SW 1271 (cell line): Measurements from ENCODE around the gene TMEM41A.
A peak's percentile ranks its signal among the peaks of the same experiment; 100 is the strongest.

Experiments
- DNase-seq, 2 experiments: peaks; one replicate each; lab custom pipeline; 2025; lab: John Stamatoyannopoulos, UW

The TMEM41A gene

DNA sequence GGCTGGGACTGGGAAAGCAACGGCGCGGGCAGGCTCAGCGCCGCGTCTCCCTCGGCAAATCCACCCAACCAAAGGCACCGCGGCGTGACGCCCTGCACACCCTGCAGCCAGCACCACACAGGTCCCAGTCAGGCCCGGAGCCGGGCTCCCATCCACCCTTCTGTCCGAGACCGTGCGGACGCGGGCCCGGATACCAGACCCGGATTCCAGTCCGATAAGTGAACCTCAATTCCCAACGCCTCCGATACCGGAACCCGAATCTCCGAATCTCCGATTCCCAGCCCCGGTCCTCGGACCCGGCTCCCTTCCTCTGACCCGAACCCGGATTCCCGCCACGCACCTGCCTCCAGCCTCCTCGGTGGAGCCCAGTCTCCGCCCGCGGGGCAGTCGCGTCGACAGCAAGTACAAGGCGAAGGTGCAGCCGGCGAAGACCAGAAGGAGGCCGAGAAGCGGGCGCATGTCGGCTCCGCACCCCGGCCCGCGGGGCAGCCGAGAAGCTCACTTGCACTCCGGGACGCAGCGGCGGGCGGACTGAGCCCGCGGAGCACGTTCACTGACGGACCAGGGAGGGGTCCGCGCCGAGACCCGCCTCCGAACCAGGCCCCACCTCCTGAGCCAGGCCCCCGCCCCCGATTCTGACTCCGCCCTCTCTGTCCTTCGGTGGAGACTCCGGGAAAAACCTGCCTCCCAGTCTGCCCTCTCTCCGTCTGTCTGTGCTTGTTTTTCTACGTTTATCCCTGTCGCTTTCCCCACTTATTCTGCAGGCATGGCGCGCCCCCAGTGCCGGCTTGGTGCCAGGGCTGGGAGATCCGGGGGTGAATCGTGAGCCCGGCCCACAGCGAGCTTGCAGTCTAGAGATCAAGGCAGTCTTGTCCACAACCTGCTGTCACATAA is at the start of gene TMEM41A:
Gene TMEM41A (minus strand): TSS at position 533 of the 894 bp plus-strand sequence. CDS start 74 bp downstream, at position 459.
- DNase-seq = peak; percentile 54 to 89

DNA sequence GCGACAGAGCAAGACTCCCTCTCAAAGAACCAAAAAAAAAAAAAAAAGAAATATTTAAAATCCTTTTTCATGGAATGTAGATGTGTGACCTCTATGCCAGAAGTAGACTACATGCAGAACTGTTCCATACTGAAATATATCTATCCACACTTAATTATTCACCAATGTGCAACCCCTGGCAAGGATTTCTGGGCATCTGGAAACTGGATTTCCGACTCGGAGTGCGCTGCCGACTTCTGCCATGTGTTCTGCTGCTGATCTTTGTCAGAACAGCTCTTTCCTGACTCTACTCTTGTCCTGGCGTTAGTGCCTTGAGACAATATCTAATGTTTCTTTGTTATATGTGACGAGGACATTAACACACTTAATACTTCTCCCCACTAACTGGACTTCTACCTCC is 41.9 kb upstream of the TMEM41A start:
- DNase-seq = no peak

DNA sequence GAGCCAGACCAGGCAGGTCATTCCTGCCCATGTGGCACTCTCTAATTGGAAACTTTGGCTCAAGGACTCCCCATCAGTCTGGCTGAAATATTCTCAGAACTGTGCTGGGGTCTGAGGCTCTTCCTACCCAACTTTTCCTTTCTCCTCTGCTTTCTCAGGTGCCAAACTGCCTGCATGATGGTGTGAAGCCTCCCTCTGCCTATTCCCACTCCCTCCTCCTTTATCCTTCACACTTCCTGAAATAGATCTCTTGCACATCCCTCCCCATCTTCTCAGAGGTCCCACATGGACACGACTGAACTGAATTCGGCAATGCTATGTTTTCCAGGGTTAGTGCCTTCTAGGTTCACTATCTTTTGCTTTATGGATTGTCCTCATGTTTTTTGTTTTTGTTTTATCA is 41.1 kb upstream of the TMEM41A start:
- no peak for DNase-seq

DNA sequence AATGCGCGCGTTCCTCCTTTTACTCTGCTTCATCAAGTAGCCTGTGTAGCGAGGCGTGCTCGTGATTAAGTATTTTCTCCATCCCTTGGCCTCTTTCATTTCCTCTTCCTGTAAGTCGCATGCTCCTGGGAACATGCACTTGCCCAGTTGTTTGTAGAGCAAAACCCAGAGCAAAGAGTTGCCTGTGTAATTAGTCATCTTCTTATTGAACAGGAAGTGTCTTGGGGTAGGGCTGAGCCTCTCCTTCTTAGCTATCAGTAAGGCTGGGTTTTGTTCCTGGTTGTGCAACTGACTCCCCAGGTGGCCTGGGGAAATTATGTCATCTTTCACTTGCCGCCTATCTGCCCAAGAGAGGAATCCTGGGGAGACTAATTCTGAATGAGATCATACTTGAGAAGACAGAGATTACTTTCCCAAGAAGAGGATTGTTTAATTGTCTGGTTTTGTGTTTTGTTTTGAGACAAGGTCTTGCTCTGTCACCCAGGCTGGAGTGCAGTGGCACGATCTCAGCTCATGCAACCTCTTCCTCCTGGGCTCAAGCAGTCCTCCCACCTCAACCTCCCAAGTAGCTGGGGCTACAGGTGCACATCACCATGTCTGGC is 38.6 kb upstream of the TMEM41A start:
- peak; percentile 93 to 98 for DNase-seq

DNA sequence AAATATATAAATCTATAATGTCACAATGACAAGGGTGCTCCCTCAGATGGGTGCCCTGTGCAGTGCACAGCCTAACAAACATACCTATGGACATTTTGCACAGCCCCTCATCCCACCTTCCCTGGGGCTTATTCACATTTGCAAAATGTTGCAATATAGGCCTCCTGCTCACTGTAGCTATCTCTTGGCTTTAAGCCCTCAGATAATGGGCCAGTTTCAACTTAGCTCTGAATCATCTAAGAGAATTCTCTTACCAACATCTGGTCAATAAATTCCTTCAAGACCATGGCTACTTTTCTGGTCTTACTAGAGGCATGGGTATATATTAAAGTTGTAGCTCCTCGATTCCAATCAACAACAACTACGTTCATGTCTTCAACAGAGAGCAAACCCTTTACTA is 35.7 kb upstream of the TMEM41A start:
- no peak for DNase-seq

DNA sequence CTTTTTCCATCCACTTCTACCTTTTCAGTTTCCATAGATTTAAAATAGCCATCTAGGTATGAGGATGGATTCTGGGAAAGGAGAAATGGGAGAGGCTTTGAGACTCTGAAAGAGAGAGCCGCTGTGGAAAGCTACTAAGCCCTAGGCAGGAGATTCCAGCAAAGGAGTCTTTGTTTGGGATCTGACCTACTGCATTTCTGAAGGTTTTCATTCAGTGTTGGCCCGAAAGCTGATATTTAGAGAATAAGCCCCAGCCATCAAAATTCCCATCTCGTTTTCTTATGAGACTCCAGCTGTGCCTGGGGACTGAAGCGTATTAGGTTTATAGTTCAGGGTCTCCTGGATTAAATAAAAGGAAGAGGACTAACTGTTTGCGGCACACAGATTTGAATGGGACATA is 34.1 kb upstream of the TMEM41A start:
- DNase-seq = no peak

DNA sequence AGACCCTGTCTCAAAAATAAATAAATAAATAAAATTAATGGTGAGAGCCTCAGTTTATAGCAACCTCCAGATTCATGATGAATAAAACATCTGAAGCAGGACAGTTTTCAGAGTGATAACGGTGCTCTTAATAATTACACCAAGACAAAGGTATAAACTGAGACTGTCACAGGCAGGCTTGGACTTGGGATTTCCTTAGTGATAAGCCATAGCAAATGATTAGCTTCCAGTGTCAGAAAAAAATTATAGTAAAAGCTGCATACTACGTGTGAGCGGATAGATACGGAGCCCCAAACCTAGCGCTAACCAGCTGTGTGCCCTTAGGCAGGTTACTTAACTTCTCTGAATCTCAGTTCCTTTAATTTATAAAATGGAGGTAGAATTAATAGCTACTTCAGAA is 32.0 kb upstream of the TMEM41A start:
- DNase-seq = no peak

DNA sequence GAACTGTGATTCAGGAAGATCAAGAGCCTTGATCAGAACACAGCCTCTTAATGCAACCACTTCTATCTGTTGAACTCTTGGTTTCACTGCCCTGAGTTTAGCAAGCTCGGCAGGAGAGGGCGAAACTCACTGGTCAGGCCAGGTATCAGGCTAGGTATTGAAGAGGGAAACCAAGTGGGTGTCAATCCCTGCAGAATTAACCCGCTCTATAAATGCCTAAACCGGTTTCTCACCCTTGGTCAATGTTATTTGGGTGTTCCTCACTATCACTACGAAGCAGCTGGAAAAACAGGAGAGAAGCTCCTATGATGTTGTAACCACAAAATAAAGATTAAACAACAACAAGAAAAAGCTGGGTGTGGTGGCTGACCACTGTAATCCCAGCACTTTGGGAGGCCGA is 29.7 kb upstream of the TMEM41A start:
- DNase-seq = no peak

DNA sequence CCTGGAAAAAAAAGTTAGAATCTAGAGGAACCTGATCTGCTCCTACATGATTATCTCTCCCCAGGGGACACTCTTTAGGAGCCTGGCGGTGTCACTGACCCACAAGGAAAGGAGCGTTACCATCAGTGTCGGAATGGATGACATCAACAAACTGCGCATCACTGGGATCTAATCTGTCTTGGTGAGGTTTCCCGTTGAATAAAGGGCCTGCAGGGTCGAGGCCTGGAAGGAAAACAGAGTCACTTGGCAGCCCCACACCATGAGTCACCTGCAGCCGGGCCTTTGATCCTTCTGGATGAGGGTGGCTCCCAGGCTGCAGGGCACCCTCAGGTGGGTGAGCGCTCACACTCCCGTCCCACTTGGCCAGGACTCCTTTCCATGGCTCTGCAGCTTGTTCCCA is 28.5 kb upstream of the TMEM41A start:
- DNase-seq = no peak

DNA sequence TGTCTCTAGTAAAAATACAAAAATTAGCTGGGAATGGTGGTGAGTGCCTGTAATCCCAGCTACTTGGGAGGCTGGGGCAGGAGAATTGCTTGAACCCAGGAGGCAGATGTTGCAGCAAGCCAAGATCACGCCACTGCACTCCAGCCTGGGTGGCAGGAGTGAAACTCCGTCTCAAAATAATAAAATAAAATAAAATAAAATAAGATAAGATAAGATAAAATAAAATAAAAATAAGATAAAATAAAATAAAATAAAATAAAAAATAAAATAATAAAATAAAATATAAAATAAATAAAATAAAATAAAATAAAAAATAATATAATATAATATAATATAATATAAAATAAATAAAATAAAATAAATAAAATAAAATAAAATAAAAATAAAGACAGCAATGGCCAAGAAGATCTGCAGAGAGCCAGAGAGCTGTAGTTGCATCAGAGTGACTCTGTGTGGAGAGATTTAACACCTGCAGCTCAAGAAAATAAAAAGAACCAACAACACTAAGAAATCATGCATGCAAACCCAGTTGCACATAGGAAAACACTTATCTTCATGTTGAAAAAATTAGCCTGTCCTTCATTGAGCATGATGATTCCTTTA is 27.6 kb upstream of the TMEM41A start:
- no peak for DNase-seq

DNA sequence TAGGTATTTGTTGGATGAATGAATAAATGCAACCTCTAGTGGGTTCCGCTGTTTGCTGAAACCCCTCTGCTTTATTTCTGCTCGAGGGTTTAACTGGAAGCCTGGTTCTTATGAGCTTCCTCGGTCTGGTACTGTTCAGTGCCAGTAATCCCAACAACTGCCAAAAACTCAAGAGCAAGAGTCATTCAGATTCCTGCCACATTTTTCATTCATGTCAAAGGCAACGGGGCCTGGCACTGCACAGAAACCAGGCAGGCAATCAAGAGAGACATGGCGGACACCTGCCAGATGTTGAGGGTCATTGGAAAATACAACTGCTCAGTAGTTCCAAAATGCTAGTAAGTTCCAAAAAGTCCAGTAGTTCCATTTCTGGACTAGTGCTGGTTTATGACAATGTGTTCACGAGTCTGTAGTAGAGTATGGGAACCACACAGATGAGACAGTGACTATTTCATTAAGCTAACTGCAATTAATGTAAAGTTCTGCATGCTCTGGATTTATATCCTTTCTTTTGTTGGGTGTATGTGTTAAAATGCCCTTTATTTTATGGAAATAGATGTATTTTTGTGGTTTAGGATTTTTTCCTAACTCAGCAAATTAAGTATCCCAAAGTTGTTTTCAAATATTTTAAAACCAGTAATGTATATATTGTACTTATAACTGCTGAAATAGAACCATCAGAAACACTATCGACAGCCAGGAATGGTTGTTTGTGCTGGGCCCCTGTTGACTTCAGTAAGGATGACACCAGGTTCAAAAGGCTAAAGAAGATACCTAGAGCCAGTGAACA is 22.7 kb upstream of the TMEM41A start:
- no peak for DNase-seq

DNA sequence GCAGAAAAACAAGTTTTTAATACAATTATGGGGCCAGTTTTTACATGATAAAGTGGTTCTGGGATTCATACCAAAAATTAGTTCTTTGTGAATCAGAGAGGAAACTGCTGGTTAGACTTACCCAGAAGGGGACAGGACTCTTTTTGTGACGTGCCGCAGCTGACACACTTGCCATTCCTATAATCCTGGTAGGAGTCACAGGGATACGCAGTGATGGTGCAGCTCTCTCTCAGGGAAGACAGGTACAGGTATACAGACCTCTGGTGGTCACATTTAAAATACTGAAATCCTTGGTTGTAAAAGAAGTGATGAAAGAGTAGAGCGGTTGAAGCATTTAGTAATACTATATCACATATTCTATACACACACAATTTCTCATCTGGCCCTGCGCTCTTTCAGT is 20.2 kb upstream of the TMEM41A start:
- no peak for DNase-seq

DNA sequence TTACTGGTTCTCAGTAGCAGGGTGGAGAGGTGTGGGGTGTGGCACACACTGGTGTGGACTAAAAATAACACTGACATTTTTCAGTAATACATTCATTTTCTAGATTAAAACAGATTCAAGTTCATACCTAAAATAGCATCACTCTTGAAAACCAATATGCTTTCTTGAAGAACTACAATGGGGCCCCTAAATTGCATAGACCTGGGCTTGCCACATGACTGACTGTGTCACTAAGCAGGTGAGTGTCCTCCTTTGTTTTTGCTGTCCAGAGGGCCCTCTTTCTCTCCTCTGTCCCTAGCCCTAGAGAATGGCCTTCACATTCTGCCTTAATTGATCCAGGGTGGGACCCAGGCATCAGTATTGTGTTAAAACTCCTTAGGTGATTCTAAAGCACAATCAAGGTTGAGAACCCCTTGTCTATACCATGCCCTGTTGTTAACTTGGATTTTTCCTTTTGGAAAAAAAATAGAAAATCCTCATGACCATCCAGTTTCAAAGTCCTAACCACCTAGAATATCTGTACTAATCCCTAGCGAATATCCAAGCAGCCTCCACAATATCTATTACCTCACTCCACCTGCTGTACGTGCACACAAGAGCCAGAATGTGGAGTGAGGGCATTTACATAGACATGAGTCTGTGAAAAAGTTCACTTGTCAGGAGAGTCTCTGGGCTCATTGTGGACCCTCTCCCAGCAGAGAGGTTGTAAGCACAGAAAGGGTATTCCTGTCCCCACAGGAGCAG is 18.7 kb upstream of the TMEM41A start:
- no peak for DNase-seq

DNA sequence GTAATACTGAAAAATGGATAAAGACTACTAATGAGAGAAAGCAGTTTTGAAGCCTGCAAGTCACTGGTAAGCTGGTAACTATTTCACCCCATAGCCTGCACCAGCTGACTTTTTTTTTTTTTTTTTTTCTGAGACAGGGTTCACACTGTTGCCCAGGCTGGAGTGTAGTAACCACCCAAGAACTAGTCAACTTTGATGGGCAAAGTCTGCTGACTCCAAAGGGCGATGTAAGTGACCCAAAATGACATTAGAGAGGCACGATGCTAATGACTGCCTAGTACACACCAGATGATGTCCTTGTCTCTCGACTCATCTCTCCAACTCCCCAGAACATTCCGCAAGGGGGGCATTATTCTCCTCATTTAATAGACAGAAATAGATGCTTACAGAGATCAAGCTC is 12.9 kb upstream of the TMEM41A start:
- no peak for DNase-seq

DNA sequence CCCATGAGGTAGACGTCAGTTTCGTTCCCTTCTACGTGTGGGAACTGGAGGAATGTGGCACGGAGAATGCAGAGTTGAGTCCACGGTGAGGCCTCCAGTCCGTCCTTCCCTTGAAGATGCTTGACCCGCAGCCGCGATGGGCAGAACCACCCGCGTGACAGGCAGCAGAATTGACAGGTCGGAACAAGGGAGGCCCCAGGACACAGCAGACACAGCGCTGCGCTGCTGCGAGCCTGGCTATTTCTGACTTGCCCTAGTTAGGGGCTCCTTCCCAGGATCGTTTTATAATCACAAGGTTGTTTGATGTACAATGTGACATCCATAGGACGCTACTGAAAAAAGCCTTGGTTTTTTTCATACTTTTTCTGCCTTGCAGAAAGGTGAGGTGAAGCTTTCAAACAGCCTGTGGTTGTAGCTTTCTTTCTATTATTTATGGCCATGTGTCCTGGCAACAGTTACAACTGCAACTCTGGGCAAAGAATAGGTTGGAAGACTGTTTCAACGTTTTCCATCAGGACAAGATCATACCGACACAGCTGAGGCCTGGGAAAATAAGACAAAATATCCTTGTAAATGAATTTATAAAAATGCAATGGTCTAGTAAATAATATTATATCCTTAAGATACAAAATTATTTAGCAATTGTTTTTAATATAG is 9.6 kb upstream of the TMEM41A start:
- no peak for DNase-seq

DNA sequence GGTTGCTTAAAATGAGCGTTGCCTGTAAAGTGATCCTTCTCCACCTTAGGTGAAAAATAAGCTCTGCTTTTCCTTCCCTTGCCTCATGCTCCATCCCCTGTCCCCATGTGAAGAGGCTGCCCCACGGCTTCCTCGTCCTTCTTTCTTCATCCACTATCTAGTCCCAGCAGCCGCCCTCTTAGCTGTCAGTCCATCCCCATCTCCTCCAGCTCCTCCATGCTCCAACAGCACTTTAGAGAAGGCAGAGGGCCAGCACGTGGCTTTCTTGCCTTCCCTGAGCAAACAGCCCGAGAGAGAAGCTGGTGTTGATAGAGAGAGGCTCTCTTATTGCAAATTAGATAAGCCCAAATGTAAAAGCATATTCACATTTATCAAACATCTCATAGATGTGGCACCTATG is 9.0 kb upstream of the TMEM41A start:
- no peak for DNase-seq

DNA sequence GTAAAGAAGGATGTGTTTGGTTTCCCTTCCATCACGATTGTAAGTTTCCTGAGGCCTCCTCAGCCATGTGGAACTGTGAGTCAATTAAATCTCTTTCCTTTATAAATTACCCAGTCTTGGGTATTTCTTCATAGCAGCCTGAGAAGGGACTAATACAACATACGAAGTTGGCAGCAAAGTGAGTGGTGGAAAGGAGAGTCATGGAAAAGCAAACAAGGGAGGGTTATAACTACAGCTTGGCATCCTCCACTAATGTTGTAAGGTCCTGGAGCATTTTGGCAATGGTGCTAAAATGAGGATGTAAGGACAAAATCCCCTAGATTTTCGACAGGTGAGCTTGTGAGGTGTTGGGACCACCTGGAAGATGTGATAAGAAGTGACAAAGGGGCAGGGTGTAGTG is 5.8 kb upstream of the TMEM41A start:
- no peak for DNase-seq

DNA sequence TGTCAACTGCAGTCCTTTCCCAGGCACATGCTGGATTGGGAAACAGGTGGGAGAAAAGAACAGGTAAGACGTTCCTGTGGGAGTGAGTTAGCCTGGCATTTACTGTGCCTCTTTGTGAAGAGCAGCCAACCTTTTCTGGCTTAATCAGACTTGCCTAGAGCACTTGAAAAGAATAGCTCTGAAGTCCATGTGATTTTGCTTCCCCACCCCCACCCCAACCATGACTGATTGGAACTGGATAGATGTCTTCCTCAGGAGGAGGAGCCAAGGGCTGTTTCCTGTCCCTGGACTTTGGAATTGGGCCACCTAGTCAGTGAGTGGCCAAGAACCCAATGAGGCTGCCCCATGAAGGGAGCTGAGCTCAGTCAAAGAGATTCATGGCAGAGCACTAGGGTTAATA is 4.7 kb upstream of the TMEM41A start:
- no peak for DNase-seq

DNA sequence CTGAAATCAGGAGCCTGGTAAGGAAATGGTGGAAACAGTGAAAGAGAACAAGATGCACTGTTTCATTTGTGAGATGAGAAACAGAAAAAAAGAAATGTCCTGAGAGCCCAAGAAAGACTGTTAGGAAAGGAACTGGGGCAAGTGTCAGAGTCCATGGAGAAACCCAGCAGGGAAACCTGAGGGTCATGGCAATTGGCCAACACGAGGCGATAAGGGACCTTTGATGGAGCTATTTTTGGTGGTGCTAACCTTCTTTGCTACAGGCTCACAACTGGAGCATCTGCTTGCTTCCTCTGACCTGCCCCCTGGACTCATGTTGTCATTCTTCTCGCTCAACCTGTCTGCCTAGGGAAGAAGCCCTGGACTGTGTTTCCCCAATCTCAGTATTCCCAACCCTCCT is 4.2 kb upstream of the TMEM41A start:
- no peak for DNase-seq

DNA sequence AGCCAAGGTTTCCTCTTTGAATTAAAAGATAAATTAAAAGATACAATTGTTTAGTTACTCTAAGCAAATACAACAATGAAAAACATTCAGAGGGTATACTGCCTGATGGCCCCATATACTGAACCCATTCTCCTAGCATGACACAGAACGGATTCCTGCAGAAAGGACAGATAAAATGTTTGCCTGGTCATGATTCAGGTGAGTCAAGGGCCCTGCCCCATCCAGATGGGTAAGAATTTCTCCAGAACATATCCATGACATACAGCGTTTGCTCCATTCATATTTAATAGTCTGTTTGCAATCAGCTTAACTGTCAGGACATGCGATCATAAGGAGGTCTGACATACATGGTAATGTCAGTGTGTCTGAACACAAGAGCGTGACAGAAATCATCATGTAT is 8.6 kb downstream of the TMEM41A start:
- DNase-seq = no peak

DNA sequence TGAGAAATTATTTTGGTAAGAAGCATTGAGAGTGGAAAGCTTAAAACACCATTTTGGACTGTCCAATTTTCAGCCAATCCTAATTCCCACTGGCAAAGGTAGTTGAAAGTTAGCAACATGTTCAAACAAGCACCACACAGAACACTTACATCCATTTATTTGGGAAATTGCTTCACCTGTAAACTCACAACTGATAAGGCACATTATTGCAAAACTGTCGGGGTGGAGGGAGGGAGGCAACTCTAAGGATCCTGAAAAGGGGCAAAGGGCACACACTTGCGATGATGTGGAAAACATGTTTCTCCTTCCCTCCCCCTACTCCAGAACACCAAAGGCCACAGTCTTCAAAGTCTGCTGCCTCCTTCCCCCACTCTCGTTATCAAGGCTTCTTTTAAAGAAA is 9.4 kb downstream of the TMEM41A start:
- DNase-seq = no peak
